Pancreas (tissue), 10 donors: ENCODE results near the gene SLC27A4. TPM values are rescaled to one million over a fixed set of nuclear protein-coding genes. Genes with fewer than 3 reads are reported as not detected.
"Not testable (repeated sequence)": the region's sequence is repeated elsewhere in the genome, so short reads cannot be mapped to it uniquely, and the experiment has no call there.

Experiments used
- ATAC-seq, 4 donors: fragments of 200-7000 bp; cut with Tn5 transposase; one replicate each; pipeline versions ENCODE4 v1.8.0 to v1.9.1; 2020; ENCODE audit warnings: mild to moderate bottlenecking in 4 of 4, moderate library complexity in 4 of 4
- DNase-seq, 6 donors: peaks; one replicate each; pipeline ENCODE4 v3.0.0-alpha.2; 2020
- FAIRE-seq: peaks from 2 replicates; lab custom pipeline; 2012; peaks lifted over from hg19 to GRCh38; lab: Jason Lieb, UNC
- H3K27ac ChIP-seq, 4 donors: fragments of 200-600 bp; sonication (generic); 1 replicate in 3 of 4; 2 replicates in 1 of 4; pipeline versions ENCODE4 v1.5.0 to v1.8.0; 2020
- H3K27me3 ChIP-seq, 4 donors: fragments of 200-600 bp; one replicate each; pipeline ENCODE4 v1.8.0; 2021
- H3K36me3 ChIP-seq, 3 donors: fragments of 200-600 bp; sonication (generic) in 1 of 3; one replicate each; pipeline versions ENCODE4 v1.5.0 to v1.8.0; 2020 to 2021
- H3K4me1 ChIP-seq, 3 donors: fragments of 200-600 bp; one replicate each; pipeline ENCODE4 v1.8.0; 2021
- H3K4me3 ChIP-seq, 4 donors: fragments of 200-600 bp; sonication (generic) in 2 of 4; one replicate each; pipeline versions ENCODE4 v1.5.0 to v1.8.0; 2020 to 2021
- H3K9me3 ChIP-seq, 4 donors: fragments of 200-600 bp; one replicate each; pipeline ENCODE4 v1.8.0; 2021
- WGBS, 2 donors: extraction: QIAGEN DNeasy Blood & Tissue Kit; methylation state at CpG; one replicate each; pipeline ENCODE4 v1.1.7; 2013; 5-methylcytosine and 5-hydroxymethylcytosine counted together
- intact Hi-C, 3 donors: fragments of 100-400 bp; cut with DNase I; formaldehyde crosslinking; loops; one replicate each; pipeline versions ENCODE4 v1.11.1 to v1.14.2; 2022
- polyA plus RNA-seq, 2 donors: library from polyadenylated mRNA; stranded (reverse); fragments of 200-250 nt; gene quantifications; one replicate each; pipeline ENCODE4 v1.2.3, GENCODE V29; 2013
- total RNA-seq, 6 donors: library from RNA; stranded (reverse); fragmentation: NEBNext Ultra II Directional in 4 of 6; extraction: Animal tissue kit (Norgen Biotek cat#: 25700) in 4 of 6; gene quantifications; one replicate each; pipeline versions ENCODE4 v1.2.1 to v1.2.4, GENCODE V29; 2021 to 2023
- TF ChIP-seq, protein P1 (sequence below), 4 donors: fragments of 200-600 bp; sonication (generic) in 3 of 4; IDR thresholded peaks; one replicate each; pipeline versions ENCODE4 v1.5.0 to v1.8.0; 2021; ENCODE audit warnings: antibody characterized with exemption in 4 of 4
- donor health status: healthy with polysubstance abuse.
- donor health status: DM: no; HTN: no; CAD: no; lungs with moderate emphysema.
- donor health status: DM: no; HTN: no; CAD: no.
- donor health status: control.
- donor health status: control.
- donor health status: Bipolar disorder and iron deficiency.
- donor health status: DM: yes; HTN: yes; CAD: no.
- donor health status: DM: no; HTN: no; CAD: no.
- donor health status: DM: no; HTN: no; CAD: no.
- donor health status: DM: yes; HTN: yes; CAD: no.

The SLC27A4 gene
- total and polyA plus RNA-seq, 8 donors = 9.6 to 32.9 (median 13.2) TPM

DNA sequence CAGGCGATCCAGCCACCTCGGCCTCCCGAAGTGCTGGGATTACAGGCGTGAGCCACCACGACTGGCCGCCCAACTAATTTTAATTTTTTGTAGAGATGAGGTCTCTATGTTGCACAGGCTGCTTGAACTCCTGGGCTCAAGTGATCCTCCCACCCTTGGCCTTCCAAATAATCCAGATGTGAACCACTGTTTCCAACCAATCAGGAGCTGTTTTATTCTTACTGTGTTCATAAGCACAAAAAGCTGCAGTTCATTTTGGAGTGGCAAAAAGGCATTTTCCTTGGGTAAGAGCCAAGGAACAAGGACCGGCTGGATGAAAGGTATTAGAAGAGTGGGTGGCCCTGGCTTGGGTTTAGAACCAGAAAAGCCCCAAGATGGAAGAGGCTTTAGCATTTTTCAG lies 5.2 kb upstream of the SLC27A4 start:
- H3K27me3 ChIP-seq = no peaks in the 10 kb centered on the region
- peaks cover 0 to 3% (median 0%) of the 10 kb centered on the region in 3 donors for H3K4me1 ChIP-seq
- H3K9me3 ChIP-seq = no peaks in the 10 kb centered on the region
- H3K27ac ChIP-seq = no peak overlapping the region
- ATAC-seq (no peak), DNase-seq (no peak), FAIRE-seq (no peak)
- intact Hi-C loops = no loop called here
- no peak overlapping the region for H3K4me3 ChIP-seq
- WGBS, 2 donors = 84 to 89% methylated on average over 7 of the region's 7 CpGs
- peaks cover 0 to 5% (median 0%) of the 10 kb centered on the region in 3 donors for H3K36me3 ChIP-seq
- TF ChIP-seq, protein P1, sequence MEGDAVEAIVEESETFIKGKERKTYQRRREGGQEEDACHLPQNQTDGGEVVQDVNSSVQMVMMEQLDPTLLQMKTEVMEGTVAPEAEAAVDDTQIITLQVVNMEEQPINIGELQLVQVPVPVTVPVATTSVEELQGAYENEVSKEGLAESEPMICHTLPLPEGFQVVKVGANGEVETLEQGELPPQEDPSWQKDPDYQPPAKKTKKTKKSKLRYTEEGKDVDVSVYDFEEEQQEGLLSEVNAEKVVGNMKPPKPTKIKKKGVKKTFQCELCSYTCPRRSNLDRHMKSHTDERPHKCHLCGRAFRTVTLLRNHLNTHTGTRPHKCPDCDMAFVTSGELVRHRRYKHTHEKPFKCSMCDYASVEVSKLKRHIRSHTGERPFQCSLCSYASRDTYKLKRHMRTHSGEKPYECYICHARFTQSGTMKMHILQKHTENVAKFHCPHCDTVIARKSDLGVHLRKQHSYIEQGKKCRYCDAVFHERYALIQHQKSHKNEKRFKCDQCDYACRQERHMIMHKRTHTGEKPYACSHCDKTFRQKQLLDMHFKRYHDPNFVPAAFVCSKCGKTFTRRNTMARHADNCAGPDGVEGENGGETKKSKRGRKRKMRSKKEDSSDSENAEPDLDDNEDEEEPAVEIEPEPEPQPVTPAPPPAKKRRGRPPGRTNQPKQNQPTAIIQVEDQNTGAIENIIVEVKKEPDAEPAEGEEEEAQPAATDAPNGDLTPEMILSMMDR (IDR thresholded peaks at IDR 0.05) = no peak

DNA sequence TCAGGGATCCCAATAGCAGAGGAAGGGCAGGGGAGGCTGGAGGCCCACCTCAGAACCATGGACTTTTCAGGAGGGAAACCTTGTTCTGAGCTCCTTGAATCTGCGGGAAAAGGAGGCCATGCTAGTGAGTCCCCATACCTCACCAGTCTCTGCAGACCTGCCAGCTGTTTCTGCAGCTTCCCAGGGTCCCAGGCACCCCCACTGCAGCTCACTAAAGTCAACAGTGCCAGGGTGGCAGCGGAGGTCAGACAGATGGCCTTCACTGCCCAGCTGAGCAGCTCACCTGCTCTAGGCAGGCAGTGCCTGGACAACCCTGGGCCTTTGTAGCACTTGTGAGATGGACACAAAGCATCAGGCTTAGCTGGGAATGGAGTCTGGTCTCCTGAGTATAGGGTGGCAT lies 4.4 kb upstream of the SLC27A4 start:
- TF ChIP-seq, protein P1 (IDR thresholded peaks at IDR 0.05) = no peak
- Histone ChIP-seq H3K27ac (no peak overlapping the region), H3K9me3 (no peaks in the 10 kb centered on the region), H3K4me3 (no peak overlapping the region), H3K4me1 (peaks cover 0 to 3% (median 0%) of the 10 kb centered on the region in 3 donors), H3K27me3 (no peaks in the 10 kb centered on the region), H3K36me3 (peaks cover 0 to 5% (median 0%) of the 10 kb centered on the region in 3 donors)
- intact Hi-C loops = no loop called here
- 65 to 75% methylated on average over 2 of the region's 2 CpGs for WGBS, 2 donors
- DNase-seq = no peak
- no peak for FAIRE-seq
- ATAC-seq = no peak

DNA sequence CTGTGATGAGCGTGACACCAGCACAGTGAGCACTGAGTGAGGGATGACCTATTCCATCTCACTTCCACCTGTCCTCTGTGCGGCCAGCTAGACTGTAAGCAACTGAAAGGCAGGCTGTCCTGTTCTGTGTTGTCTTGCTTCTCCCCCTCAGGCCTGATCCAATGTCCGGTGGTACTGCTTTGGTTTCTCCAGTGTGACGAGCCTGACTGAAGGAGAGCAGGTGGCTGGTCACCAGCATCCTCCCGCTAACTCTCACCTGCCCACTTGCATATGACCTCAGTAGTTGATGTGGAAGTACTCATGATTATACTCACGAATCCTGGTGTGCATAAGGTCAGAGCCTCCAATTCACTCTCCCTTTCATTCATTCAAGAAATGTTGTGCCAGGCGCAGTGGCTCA lies 2.4 kb upstream of the SLC27A4 start:
- no peaks in the 10 kb centered on the region for H3K9me3 ChIP-seq
- TF ChIP-seq, protein P1 (IDR thresholded peaks at IDR 0.05) = no peak
- no peak overlapping the region for H3K27ac ChIP-seq
- WGBS, 2 donors = 83 to 89% methylated on average over 7 of the region's 7 CpGs
- ATAC-seq (no peak), FAIRE-seq (no peak), DNase-seq (no peak)
- peaks cover 0 to 8% (median 0%) of the 10 kb centered on the region in 3 donors for H3K4me1 ChIP-seq
- intact Hi-C loops = no loop called here
- no peaks in the 10 kb centered on the region for H3K36me3 ChIP-seq
- H3K27me3 ChIP-seq = no peaks in the 10 kb centered on the region
- no peak overlapping the region for H3K4me3 ChIP-seq

DNA sequence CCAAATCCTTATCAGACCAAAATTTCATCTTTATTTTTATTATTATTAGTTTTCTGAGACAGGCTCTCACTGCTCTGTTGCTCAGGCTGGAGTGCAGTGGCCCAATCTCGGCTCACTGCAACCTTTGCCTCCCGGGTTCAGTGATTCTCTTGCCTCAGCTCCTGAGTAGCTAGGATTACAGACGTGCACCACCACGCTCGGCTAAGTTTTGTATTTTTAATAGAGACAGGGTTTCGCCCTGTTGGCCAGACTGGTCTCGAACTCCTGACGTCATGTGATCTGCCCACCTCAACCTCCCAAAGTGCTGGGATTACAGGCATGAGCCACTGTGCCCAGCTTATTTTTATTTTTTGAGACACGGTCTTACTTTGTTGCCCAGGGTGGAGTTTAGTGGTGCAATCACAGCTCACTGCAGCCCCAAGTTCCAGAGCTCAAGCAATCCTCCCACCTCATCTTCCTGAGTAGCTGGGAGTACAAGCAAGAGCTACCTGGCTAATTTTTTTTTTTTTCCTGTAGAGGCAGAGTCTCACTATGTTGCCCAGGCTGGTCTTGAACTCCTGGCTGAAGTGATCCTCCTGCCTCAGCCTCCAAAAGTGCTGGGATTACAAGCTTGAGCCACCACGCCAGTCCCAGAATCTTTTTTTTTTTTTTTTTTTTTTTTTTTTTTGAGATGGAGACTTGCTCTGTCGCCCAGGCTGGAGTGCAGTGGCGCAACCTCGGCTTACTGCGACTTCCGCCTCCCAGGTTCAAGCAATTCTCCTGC lies 1.3 kb upstream of the SLC27A4 start:
- H3K27me3 ChIP-seq, H3K9me3 ChIP-seq, H3K4me1 ChIP-seq, H3K4me3 ChIP-seq, intact Hi-C loops, H3K36me3 ChIP-seq, FAIRE-seq, DNase-seq, ATAC-seq: not testable (repeated sequence)
- peak overlapping the region in 1 of 4 donors; percentile 68 for H3K27ac ChIP-seq
- WGBS, 2 donors = 90 to 93% methylated on average over 15 of the region's 15 CpGs

DNA sequence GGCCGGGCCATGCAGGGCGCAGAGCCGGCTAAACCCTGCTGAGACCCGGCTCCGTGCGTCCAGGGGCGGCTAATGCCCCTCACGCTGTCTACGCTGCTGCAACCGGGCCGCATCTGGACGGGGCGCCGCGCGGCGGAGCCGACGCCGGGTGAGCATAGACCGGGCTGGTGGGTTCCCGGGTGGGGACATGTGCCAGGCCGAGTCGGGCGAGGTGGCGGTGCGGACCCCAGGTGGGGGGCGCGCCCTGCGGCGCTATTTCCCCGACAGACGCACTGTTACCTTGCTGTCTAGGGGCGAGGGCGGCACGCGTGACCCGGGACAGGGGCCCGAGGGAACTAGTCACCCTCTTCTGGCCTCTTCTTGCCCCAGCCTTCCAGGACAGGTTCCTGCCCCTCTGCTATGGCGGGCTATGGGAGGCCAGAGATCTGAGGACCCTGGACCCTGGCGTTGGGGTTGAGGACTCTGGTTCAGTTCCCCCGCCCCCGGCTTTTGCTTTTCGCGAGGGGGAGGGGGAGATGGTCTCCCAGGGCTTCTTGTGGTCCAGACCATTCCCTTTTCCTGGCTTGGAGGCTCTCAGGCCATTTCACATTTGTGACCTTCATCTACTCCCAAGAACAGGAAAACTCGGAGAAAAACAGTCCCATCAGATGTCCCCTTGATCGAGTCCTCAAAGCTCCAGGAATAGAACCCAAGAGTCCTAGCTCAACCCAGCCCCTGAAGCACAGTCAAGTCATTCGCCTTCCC lies 536 bp downstream of the SLC27A4 start:
- Histone ChIP-seq H3K27ac (peak overlapping the region; percentile 15 to 68 (median 30)), H3K4me3 (peak overlapping the region; percentile 56 to 89 (median 67)), H3K36me3 (peaks cover 0 to 21% (median 4%) of the 10 kb centered on the region in 3 donors), H3K4me1 (peaks cover 0 to 8% (median 0%) of the 10 kb centered on the region in 3 donors), H3K27me3 (no peaks in the 10 kb centered on the region), H3K9me3 (no peaks in the 10 kb centered on the region)
- DNase-seq (peak in 1 of 6 donors; percentile 30), FAIRE-seq (no peak), ATAC-seq (peak; percentile 9 to 11 (median 10))
- TF ChIP-seq, protein P1 (IDR thresholded peaks at IDR 0.05) = no peak
- intact Hi-C loops = loop anchor here in 1 of 3 donors (10.0 kb wide), 1 partner anchor 46 kb away; no protein-coding TSS in a partner anchor
- WGBS, 2 donors = 1 to 2% methylated on average over 44 to 48 of the region's 48 CpGs
